Measurements from ENCODE around the gene NOVA2.

NOVA2 gene

DNA sequence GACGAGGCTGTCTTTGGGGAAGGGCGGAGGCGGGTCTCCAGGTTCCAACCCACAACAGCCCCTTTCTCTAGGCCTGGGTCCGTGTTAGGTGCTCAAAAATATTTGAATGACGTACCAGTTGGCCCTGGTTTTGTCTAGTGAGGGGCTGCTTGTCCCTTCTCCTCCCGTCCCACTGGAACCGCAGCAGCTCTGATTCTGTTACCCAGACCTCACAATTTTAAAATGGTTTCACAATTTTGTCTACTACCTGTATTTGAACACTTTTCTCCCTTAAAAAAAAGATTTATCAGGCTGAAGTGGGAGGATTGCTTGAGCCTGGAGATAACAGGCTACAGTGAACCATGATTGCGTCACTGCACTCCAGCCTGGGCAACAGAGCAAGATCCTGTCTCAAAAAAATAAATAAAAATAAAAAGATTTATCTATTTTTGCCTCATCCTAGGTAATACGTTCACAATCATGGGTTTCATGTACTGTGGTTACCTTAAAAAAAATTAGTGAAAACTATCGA is 86.4 kb downstream of the NOVA2 start:
- DNase-seq = no peak

DNA sequence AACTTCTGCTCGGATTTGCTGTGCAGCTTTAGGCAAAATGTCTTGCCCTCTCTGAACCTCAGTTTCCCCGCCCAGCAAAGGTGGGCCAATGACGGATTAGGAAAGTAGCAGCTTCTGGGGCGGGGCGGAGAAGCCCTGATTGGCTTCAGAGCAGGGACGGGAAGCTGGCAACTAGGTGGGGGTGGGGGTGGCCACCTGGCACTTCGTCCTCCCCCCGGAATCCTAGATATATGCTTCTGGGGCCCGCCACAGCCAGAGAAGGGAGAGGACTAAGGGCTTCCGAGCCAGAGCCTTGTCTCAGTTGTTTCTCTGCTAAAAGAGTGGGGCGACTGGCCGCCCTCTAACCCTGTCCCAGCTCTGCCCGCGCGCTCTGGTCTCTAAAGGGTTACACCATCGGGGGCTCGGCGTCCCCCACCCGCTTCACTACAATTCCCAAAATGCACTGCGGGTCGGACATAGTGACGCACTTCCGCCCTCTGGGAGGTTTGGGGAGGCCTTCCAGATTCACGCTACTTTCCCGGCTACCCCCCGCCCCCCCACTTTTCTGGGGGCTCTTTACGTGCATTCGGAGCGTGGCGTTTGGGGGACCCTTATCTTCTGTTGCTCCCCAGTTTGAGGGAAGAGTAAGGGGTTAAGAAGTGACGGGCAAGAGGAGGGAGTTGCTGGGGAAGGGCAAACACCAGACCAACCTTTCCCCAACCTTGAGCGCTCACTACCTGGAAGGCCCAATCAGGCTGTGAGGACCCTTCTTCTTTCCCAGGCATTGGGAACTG is 87.1 kb downstream of the NOVA2 start:
- peak; percentile 79 for DNase-seq

DNA sequence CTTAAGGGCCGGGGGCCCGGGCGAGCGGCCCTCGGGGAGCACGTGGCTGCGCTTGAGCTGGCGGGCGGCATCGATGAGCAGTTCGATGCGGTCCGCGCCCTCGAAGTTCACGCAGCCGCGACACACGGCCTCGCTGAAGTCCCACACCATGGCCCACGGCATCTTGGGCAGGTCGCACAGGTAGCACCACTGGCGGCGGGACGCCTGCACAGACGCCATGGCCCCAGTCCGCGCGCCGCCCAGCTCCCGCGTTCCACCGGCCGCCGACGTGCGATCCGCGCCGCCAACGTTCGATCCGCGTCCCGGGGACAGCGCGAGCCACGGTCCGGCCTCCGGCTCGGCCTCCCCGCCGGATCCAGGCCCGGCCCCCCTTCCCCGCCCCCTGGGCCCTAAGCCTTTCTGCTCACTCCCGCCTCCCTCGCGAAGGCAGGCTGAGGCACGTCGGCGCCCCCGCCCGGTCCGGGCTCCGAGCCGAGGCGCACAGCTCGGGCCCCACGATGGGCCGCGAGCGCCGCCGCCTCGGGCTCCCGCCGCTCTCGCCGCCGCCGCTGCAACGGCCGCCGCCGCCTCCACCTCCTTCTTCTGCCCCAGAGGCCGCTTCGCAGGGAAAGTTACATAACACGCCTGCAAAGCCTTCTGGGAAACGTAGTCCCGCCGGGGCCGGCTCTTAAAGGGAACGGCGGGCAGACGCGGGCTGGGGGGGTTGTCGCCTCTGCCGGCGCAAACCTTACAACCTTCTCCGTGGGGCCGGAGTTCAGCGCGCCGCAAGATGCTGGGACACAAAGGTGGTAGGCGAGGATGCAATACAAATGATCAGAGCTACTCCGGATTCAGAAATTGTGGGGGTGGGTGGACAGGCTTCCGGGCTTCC is 87.9 kb downstream of the NOVA2 start, which contains the start of gene IRF2BP1:
Gene IRF2BP1, minus strand, starts transcription at position 586 of the 871 bp plus-strand sequence. Its CDS starts 367 bp downstream, at position 219.
- peak; percentile 80 for DNase-seq

DNA sequence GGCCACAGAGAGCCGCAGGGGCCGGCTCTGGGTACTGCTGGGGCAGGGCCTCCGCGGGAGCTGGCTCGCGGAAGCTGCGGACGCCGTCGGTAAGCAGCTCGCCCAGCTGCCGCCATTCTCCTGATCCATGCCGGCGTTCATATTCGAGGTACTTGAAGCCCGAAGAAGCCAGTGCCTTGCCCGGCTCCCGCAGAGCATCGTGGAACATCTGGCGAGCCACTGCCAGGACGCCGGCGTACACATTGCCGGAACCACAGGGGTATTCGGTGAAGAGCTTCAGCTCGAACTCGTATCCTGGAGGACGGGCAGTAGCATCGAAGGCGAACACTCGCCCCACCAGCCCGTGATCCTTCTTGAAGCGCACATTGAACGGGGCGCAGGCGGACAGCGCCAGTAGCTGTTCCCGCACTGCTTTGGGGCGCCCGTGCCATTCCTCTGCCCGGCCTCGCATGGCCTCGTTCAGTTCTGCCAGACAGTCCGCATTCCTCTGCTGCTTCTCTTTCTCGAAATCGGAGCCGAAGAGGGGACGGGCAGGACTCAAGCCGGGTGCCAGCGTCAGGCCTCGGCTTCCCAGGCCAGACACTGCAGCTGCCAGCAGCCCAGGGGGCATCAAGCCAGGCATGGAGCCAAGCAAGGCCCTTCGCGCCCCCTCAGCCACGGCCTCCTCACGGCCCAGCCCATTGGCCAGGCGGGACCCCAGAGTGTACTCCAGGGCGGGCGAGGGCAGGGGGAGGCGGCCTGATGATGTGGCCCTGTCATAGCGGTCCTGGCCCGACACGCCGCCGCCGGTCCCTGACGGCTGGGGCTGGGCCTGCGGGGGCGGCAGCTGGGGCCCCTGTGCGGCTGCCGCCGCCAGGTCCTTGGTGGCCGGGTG is 88.7 kb downstream of the NOVA2 start:
- DNase-seq = no peak

DNA sequence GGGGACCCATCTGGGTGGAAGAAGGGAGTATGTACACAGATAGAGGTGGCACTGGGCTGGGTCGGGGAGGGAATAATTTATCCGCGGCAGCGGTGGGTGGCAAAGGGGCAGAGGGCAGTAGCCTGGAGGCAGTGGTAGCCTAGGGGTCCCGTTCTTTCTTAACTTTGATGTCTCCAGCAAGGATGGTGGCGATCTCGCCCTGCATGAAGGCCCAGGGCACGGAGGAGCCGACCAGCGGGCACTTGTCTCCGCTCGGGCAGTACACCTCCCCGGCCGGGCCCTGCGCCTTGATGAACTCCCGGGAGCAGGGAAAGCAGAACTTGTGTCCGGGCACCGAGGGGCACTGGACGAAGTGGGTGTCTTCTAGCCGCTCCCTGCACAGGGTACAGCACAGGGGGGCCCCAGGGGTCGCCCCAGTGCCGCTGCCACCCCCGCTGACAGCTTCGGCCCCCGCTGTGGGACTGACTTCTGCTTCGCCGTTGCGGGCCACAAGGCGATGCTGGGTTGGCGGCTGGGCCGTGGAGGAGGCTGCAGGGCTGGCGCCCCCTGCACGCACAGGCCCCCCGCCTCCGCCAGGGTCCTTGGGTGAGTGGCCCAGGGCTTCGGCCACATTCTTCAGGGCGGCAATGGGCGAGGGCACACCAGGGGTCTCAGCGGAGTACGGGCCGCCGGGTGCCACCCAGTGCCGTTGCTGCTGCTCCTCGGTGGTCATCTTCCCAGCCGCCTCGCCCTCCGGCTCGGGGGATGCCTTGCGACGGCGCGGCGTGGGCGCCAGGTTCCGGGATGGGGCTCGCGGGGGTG is 89.6 kb downstream of the NOVA2 start:
- DNase-seq = no peak
